HG03354 (cell line): ENCODE measurements around the gene NECTIN2.
A peak's percentile ranks its signal among the peaks of the same experiment; 100 is the strongest.

ENCODE experiments used
- ATAC-seq: cut with Tn5 transposase; IDR thresholded peaks from one replicate; pipeline ENCODE4 v1.9.1; 2021; ENCODE audit warnings: mild to moderate bottlenecking; ENCODE audit not compliant: unreplicated experiment, poor library complexity, severe bottlenecking

NECTIN2 gene

GRCh38 chr19:44845612-44846454, at the start of gene NECTIN2:
Gene NECTIN2 (plus strand): TSS chr19:44846297. CDS start chr19:44846526, 229 bp downstream.
- no peak for ATAC-seq

- ATAC-seq = no peak
Measured at GRCh38 chr19:44796701-44797115, 49.4 kb upstream of the NECTIN2 start.

- no peak for ATAC-seq
Measured at GRCh38 chr19:44799627-44800346, 46.3 kb upstream of the NECTIN2 start.

GRCh38 chr19:44800461-44800860, 45.6 kb upstream of the NECTIN2 start:
- ATAC-seq = peak; percentile 83

- ATAC-seq = no peak
Measured at GRCh38 chr19:44803442-44804428, 42.4 kb upstream of the NECTIN2 start.

GRCh38 chr19:44806291-44806690, 39.8 kb upstream of the NECTIN2 start:
- no peak for ATAC-seq

GRCh38 chr19:44807162-44807561, 38.9 kb upstream of the NECTIN2 start:
- ATAC-seq = no peak

- no peak for ATAC-seq
Measured at GRCh38 chr19:44807652-44808462, 38.2 kb upstream of the NECTIN2 start.

- ATAC-seq = no peak
Measured at GRCh38 chr19:44808463-44809371, 37.4 kb upstream of the NECTIN2 start, which contains the start of gene BCAM. Gene BCAM (plus strand): TSS chr19:44809103. CDS start chr19:44809125, 22 bp downstream.

- no peak for ATAC-seq
Measured at GRCh38 chr19:44809577-44810233, 36.4 kb upstream of the NECTIN2 start.

GRCh38 chr19:44810234-44811121, 35.6 kb upstream of the NECTIN2 start:
- no peak for ATAC-seq

- ATAC-seq = no peak
Measured at GRCh38 chr19:44811122-44811419, 35.0 kb upstream of the NECTIN2 start.

GRCh38 chr19:44812142-44812718, 33.9 kb upstream of the NECTIN2 start:
- no peak for ATAC-seq

- no peak for ATAC-seq
Measured at GRCh38 chr19:44813070-44813840, 32.8 kb upstream of the NECTIN2 start.

GRCh38 chr19:44813841-44814470, 32.1 kb upstream of the NECTIN2 start:
- no peak for ATAC-seq
